ENCODE data around the gene PRKCE.
A peak's percentile ranks its signal among the peaks of the same experiment; 100 is the strongest.

Gene PRKCE

GRCh38 chr2:45728458-45728942 lies 77.0 kb downstream of the PRKCE start:
- DNase-seq (ENCODE audit: low spot score), result no peak

- DNase-seq (ENCODE audit: low spot score), result peak; percentile 5
Observed at GRCh38 chr2:45729753-45730512, 78.5 kb downstream of the PRKCE start.

- no peak for DNase-seq (ENCODE audit: low spot score)
Observed at GRCh38 chr2:45731141-45731540, 79.7 kb downstream of the PRKCE start.

GRCh38 chr2:45732436-45732835 lies 81.0 kb downstream of the PRKCE start:
- no peak for DNase-seq (ENCODE audit: low spot score)

GRCh38 chr2:45732946-45733345 lies 81.5 kb downstream of the PRKCE start:
- DNase-seq (ENCODE audit: low spot score), result no peak

- no peak for DNase-seq (ENCODE audit: low spot score)
Observed at GRCh38 chr2:45734336-45734735, 82.9 kb downstream of the PRKCE start.

- DNase-seq (ENCODE audit: low spot score), result no peak
Observed at GRCh38 chr2:45734952-45735351, 83.5 kb downstream of the PRKCE start.

- DNase-seq (ENCODE audit: low spot score), result no peak
Observed at GRCh38 chr2:45736757-45737704, 85.6 kb downstream of the PRKCE start.

GRCh38 chr2:45739796-45740485 lies 88.5 kb downstream of the PRKCE start:
- DNase-seq (ENCODE audit: low spot score), result no peak

GRCh38 chr2:45741161-45741850 lies 89.8 kb downstream of the PRKCE start:
- DNase-seq (ENCODE audit: low spot score), result no peak

GRCh38 chr2:45743531-45744396 lies 92.3 kb downstream of the PRKCE start:
- peak; percentile 65 for DNase-seq (ENCODE audit: low spot score)

- DNase-seq (ENCODE audit: low spot score), result no peak
Observed at GRCh38 chr2:45745231-45745630, 93.8 kb downstream of the PRKCE start.

GRCh38 chr2:45746888-45747287 lies 95.4 kb downstream of the PRKCE start:
- no peak for DNase-seq (ENCODE audit: low spot score)

- DNase-seq (ENCODE audit: low spot score), result no peak
Observed at GRCh38 chr2:45747363-45747762, 95.9 kb downstream of the PRKCE start.

GRCh38 chr2:45748239-45748638 lies 96.8 kb downstream of the PRKCE start:
- DNase-seq (ENCODE audit: low spot score), result no peak

GRCh38 chr2:45750001-45750400 lies 98.5 kb downstream of the PRKCE start:
- DNase-seq (ENCODE audit: low spot score), result no peak

GRCh38 chr2:45750484-45750883 lies 99.0 kb downstream of the PRKCE start:
- no peak for DNase-seq (ENCODE audit: low spot score)

GRCh38 chr2:45753381-45753780 lies 101.9 kb downstream of the PRKCE start:
- no peak for DNase-seq (ENCODE audit: low spot score)

- no peak for DNase-seq (ENCODE audit: low spot score)
Observed at GRCh38 chr2:45754131-45755010, 102.9 kb downstream of the PRKCE start.

Measured in kidney capillary endothelial cell (primary cell).